Activated naive CD8-positive, alpha-beta T cell (primary cell): ENCODE results near the gene FKBP1A.
"Not testable (repeated sequence)": the region's sequence is repeated elsewhere in the genome, so short reads cannot be mapped to it uniquely, and the experiment has no call there.

Source experiments
- H3K27ac Mint-ChIP-seq: one replicate; pipeline ENCODE4 v1.8.0; 2021; ENCODE audit warnings: mixed read lengths
- H3K27me3 Mint-ChIP-seq: one replicate; pipeline ENCODE4 v1.8.0; 2021; ENCODE audit warnings: mixed read lengths
- H3K36me3 Mint-ChIP-seq: one replicate; pipeline ENCODE4 v1.8.0; 2021; ENCODE audit warnings: mixed read lengths
- H3K4me1 Mint-ChIP-seq: one replicate; pipeline ENCODE4 v1.8.0; 2021; ENCODE audit warnings: low read depth, mixed read lengths
- H3K4me3 Mint-ChIP-seq: one replicate; pipeline ENCODE4 v1.8.0; 2021; ENCODE audit warnings: mild to moderate bottlenecking, mixed read lengths
- H3K9me3 Mint-ChIP-seq: one replicate; pipeline ENCODE4 v1.8.0; 2021; ENCODE audit warnings: low read depth, mixed read lengths

Gene FKBP1A

GRCh38 chr20:1343446-1344124 is 49.3 kb downstream of the FKBP1A start:
- not testable (repeated sequence) for H3K27ac Mint-ChIP-seq, H3K27me3 Mint-ChIP-seq, H3K9me3 Mint-ChIP-seq, H3K4me3 Mint-ChIP-seq
- Mint-ChIP-seq H3K4me1 (peaks cover 35% of the 10 kb centered on the region), H3K36me3 (peaks cover 13% of the 10 kb centered on the region)

GRCh38 chr20:1341561-1342265 is 51.1 kb downstream of the FKBP1A start:
- no peaks in the 10 kb centered on the region for H3K9me3 Mint-ChIP-seq
- no peak overlapping the region for H3K27ac Mint-ChIP-seq
- H3K4me3 Mint-ChIP-seq: no peak overlapping the region
- peaks cover 26% of the 10 kb centered on the region for H3K4me1 Mint-ChIP-seq
- H3K36me3 Mint-ChIP-seq: peaks cover 3% of the 10 kb centered on the region
- no peaks in the 10 kb centered on the region for H3K27me3 Mint-ChIP-seq

GRCh38 chr20:1338801-1339200 is 54.1 kb downstream of the FKBP1A start:
- Mint-ChIP-seq H3K27ac (no peak overlapping the region), H3K4me1 (peaks cover 14% of the 10 kb centered on the region), H3K9me3 (no peaks in the 10 kb centered on the region), H3K4me3 (no peak overlapping the region), H3K36me3 (no peaks in the 10 kb centered on the region), H3K27me3 (no peaks in the 10 kb centered on the region)

GRCh38 chr20:1338096-1338495 is 54.8 kb downstream of the FKBP1A start:
- Mint-ChIP-seq H3K4me1 (peaks cover 15% of the 10 kb centered on the region), H3K4me3 (no peak overlapping the region), H3K27ac (no peak overlapping the region), H3K9me3 (no peaks in the 10 kb centered on the region), H3K27me3 (no peaks in the 10 kb centered on the region), H3K36me3 (no peaks in the 10 kb centered on the region)

GRCh38 chr20:1337441-1337840 is 55.4 kb downstream of the FKBP1A start:
- Mint-ChIP-seq H3K4me3 (no peak overlapping the region), H3K36me3 (no peaks in the 10 kb centered on the region), H3K4me1 (peaks cover 20% of the 10 kb centered on the region), H3K9me3 (no peaks in the 10 kb centered on the region), H3K27me3 (no peaks in the 10 kb centered on the region), H3K27ac (peak overlapping the region; percentile 50)

- Mint-ChIP-seq H3K36me3 (no peaks in the 10 kb centered on the region), H3K9me3 (no peaks in the 10 kb centered on the region), H3K4me3 (peak overlapping the region; percentile 22), H3K27ac (peak overlapping the region; percentile 78), H3K4me1 (peaks cover 25% of the 10 kb centered on the region), H3K27me3 (no peaks in the 10 kb centered on the region)
These were observed 56.0 kb downstream of the FKBP1A start for GRCh38 chr20:1336699-1337367.

GRCh38 chr20:1335961-1336698 is 56.7 kb downstream of the FKBP1A start:
- no peaks in the 10 kb centered on the region for H3K27me3 Mint-ChIP-seq
- H3K4me3 Mint-ChIP-seq: peak overlapping the region; percentile 22
- peak overlapping the region; percentile 78 for H3K27ac Mint-ChIP-seq
- H3K4me1 Mint-ChIP-seq: peaks cover 32% of the 10 kb centered on the region
- no peaks in the 10 kb centered on the region for H3K9me3 Mint-ChIP-seq
- H3K36me3 Mint-ChIP-seq: no peaks in the 10 kb centered on the region

GRCh38 chr20:1334761-1335160 is 58.1 kb downstream of the FKBP1A start:
- peak overlapping the region; percentile 54 for H3K27ac Mint-ChIP-seq

GRCh38 chr20:1334370-1334731 is 58.5 kb downstream of the FKBP1A start:
- H3K36me3 Mint-ChIP-seq: no peaks in the 10 kb centered on the region
- H3K4me3 Mint-ChIP-seq: no peak overlapping the region
- H3K9me3 Mint-ChIP-seq: no peaks in the 10 kb centered on the region
- peak overlapping the region; percentile 54 for H3K27ac Mint-ChIP-seq
- H3K4me1 Mint-ChIP-seq: peaks cover 49% of the 10 kb centered on the region
- no peaks in the 10 kb centered on the region for H3K27me3 Mint-ChIP-seq

More at GRCh38 chr20:1334761-1335160, 58.1 kb downstream of the FKBP1A start:
- Mint-ChIP-seq H3K4me1 (peaks cover 45% of the 10 kb centered on the region), H3K27me3 (no peaks in the 10 kb centered on the region), H3K4me3 (no peak overlapping the region), H3K36me3 (no peaks in the 10 kb centered on the region), H3K9me3 (no peaks in the 10 kb centered on the region)

- H3K4me1 Mint-ChIP-seq: peaks cover 53% of the 10 kb centered on the region
- H3K36me3 Mint-ChIP-seq: no peaks in the 10 kb centered on the region
- H3K9me3 Mint-ChIP-seq: no peaks in the 10 kb centered on the region
- H3K27me3 Mint-ChIP-seq: no peaks in the 10 kb centered on the region
- H3K4me3 Mint-ChIP-seq: no peak overlapping the region
- H3K27ac Mint-ChIP-seq: no peak overlapping the region
These were observed 59.1 kb downstream of the FKBP1A start for GRCh38 chr20:1333462-1334369.

GRCh38 chr20:1332749-1333300 is 60.0 kb downstream of the FKBP1A start:
- H3K36me3 Mint-ChIP-seq: peaks cover 2% of the 10 kb centered on the region
- H3K27ac Mint-ChIP-seq: peak overlapping the region; percentile 46
- H3K4me1 Mint-ChIP-seq: peaks cover 53% of the 10 kb centered on the region
- H3K27me3 Mint-ChIP-seq: no peaks in the 10 kb centered on the region
- H3K4me3 Mint-ChIP-seq: no peak overlapping the region
- no peaks in the 10 kb centered on the region for H3K9me3 Mint-ChIP-seq

- peaks cover 49% of the 10 kb centered on the region for H3K4me1 Mint-ChIP-seq
- peak overlapping the region; percentile 61 for H3K27ac Mint-ChIP-seq
- no peak overlapping the region for H3K4me3 Mint-ChIP-seq
- H3K9me3 Mint-ChIP-seq: no peaks in the 10 kb centered on the region
- H3K36me3 Mint-ChIP-seq: peaks cover 4% of the 10 kb centered on the region
- H3K27me3 Mint-ChIP-seq: no peaks in the 10 kb centered on the region
These were observed 60.9 kb downstream of the FKBP1A start for GRCh38 chr20:1331801-1332453.

GRCh38 chr20:1331101-1331500 is 61.8 kb downstream of the FKBP1A start:
- Mint-ChIP-seq H3K36me3 (peaks cover 4% of the 10 kb centered on the region), H3K9me3 (no peaks in the 10 kb centered on the region), H3K27ac (peak overlapping the region; percentile 89), H3K4me1 (peaks cover 42% of the 10 kb centered on the region), H3K27me3 (no peaks in the 10 kb centered on the region), H3K4me3 (no peak overlapping the region)
